K562 (cell line): Measurements from ENCODE around the gene SYT7. TPM values are rescaled to one million over a fixed set of nuclear protein-coding genes. Genes with fewer than 3 reads are reported as not detected.

Experiments
- ATAC-seq: fragments of 200-7000 bp; cut with Tn5 transposase; 3 replicates; pipeline ENCODE4 v1.9.1; 2020; ENCODE audit warnings: moderate library complexity
- BruUV-seq: library from RNA; stranded (reverse); fragments of 400-500 nt; replicated peaks from 2 replicates; lab custom pipeline; 2021; lab: Mats Ljungman, UMichigan
- CTCF ChIA-PET: fragments of 300-600 bp; formaldehyde crosslinking; extraction: SDS; loops from one replicate; lab custom pipeline; 2021; ENCODE audit warnings: low intra/inter-chr PET ratio; lab: Yijun Ruan, JAX
- POLR2A ChIA-PET: fragments of 300-600, 350-650 bp; sonication (Branson Sonifier 250); formaldehyde crosslinking; extraction: SDS; loops from one replicate; lab custom pipeline; 2021; ENCODE audit warnings: antibody characterized with exemption, inconsistent platforms; lab: Yijun Ruan, JAX
- DNase-seq, 4 experiments: peaks; one replicate each; pipeline versions ENCODE4 v3.0.0 to v3.0.0-alpha.2; 2011 to 2018; ENCODE audit warnings: low spot score in 3 of 4, mixed read lengths in 3 of 4; ENCODE audit errors: extremely low read depth in 1 of 4
- FAIRE-seq: peaks from 2 replicates; lab custom pipeline; 2011; peaks lifted over from hg19 to GRCh38; lab: Jason Lieb, UNC
- H2AFZ ChIP-seq: 2 replicates; pipeline ENCODE4 v1.6.0; 2011; ENCODE audit warnings: low read depth, low read length, control low read depth, inconsistent platforms
- H3K27ac ChIP-seq: fragments of 200-600 bp; 3 replicates; pipeline ENCODE4 v1.8.0; 2011; ENCODE audit warnings: low read depth, mild to moderate bottlenecking, control low read depth, inconsistent platforms, low read length, moderate library complexity, mixed read lengths; ENCODE audit errors: extremely low read depth
- H3K27me3 ChIP-seq, 2 experiments: fragments of 300-600 bp in 1 of 2; 2 replicates in 1 of 2; 3 replicates in 1 of 2; pipeline versions ENCODE4 v1.6.0 to v1.8.0; 2011; ENCODE audit warnings: inconsistent platforms in 2 of 2, low read length in 2 of 2, mild to moderate bottlenecking in 1 of 2, mixed read lengths in 1 of 2, moderate library complexity in 1 of 2; ENCODE audit not compliant: control insufficient read depth in 2 of 2, insufficient read depth in 2 of 2
- H3K36me3 ChIP-seq: fragments of 300-600 bp; 3 replicates; pipeline ENCODE4 v1.8.0; 2011; ENCODE audit warnings: mild to moderate bottlenecking, low read length, inconsistent platforms; ENCODE audit not compliant: control insufficient read depth, insufficient read depth
- H3K4me1 ChIP-seq, 2 experiments: fragments of 200-600 bp in 1 of 2; replicated peaks in 1 of 2; 2 replicates in 1 of 2; 3 replicates in 1 of 2; pipeline versions ENCODE4 v1.5.1 to v1.8.0; 2011; ENCODE audit warnings: inconsistent platforms in 2 of 2, low read length in 2 of 2, mild to moderate bottlenecking in 1 of 2, mixed read lengths in 1 of 2, moderate library complexity in 1 of 2; ENCODE audit not compliant: control insufficient read depth in 2 of 2, insufficient read depth in 2 of 2
- H3K4me2 ChIP-seq: 2 replicates; pipeline ENCODE4 v1.6.1; 2011; ENCODE audit warnings: low read length, control low read depth, inconsistent platforms, mixed read lengths; ENCODE audit not compliant: insufficient read depth
- H3K4me3 ChIP-seq: fragments of 200-600 bp; sonication (generic), shearing (Covaris generic); 2 replicates; pipeline ENCODE4 v1.5.1; 2016; ENCODE audit warnings: control low read depth, inconsistent platforms
- H3K79me2 ChIP-seq: fragments of 200-600 bp; 3 replicates; pipeline ENCODE4 v1.8.0; 2011; ENCODE audit warnings: low read length, inconsistent platforms; ENCODE audit not compliant: control insufficient read depth, insufficient read depth
- H3K9ac ChIP-seq, 2 experiments: 2 replicates each; pipeline versions ENCODE4 v1.6.0 to v1.6.1; 2011; ENCODE audit warnings: low read depth in 2 of 2, low read length in 2 of 2, control low read depth in 1 of 2, inconsistent platforms in 1 of 2, mild to moderate bottlenecking in 1 of 2, mixed read lengths in 1 of 2; ENCODE audit not compliant: insufficient read depth in 1 of 2
- H3K9me1 ChIP-seq: one replicate; pipeline ENCODE4 v1.6.0; 2011; ENCODE audit warnings: inconsistent platforms, mild to moderate bottlenecking, low read length, moderate library complexity; ENCODE audit not compliant: control insufficient read depth, insufficient read depth
- H3K9me3 ChIP-seq: replicated peaks from 2 replicates; pipeline ENCODE4 v1.5.1; 2011; ENCODE audit warnings: low read depth, low read length, inconsistent platforms; ENCODE audit not compliant: control insufficient read depth, insufficient read depth
- H4K20me1 ChIP-seq: replicated peaks from 2 replicates; pipeline ENCODE4 v1.6.1; 2011; ENCODE audit warnings: low read length, inconsistent platforms, mixed read lengths; ENCODE audit not compliant: control insufficient read depth, insufficient read depth
- CTCF ChIP-seq, 3 experiments: IDR thresholded peaks in 2 of 3; conservative IDR thresholded peaks in 1 of 3; 2 replicates each; pipeline ENCODE4 v1.5.1; 2011 to 2012; ENCODE audit warnings: low read length in 3 of 3, mild to moderate bottlenecking in 3 of 3, control low read depth in 2 of 3, improper control_type of control experiment in 1 of 3, inconsistent platforms in 1 of 3, low read depth in 1 of 3, mixed read lengths in 1 of 3, moderate library complexity in 1 of 3; ENCODE audit not compliant: insufficient read depth in 2 of 3
- RHOXF2B ChIP-seq: fragments of 250-450 bp; sonication (Bioruptor Pico); conservative IDR thresholded peaks from 2 replicates; pipeline ENCODE4 v1.5.1; 2021
- WGBS: fragments of 100-300 bp; shearing (Covaris generic); methylation state at CpG from one replicate; pipeline ENCODE4 v1.1.6; 2016; ENCODE audit warnings: low coverage, mixed read lengths; ENCODE audit not compliant: insufficient coverage; ENCODE audit errors: missing lambda C conversion rate; 5-methylcytosine and 5-hydroxymethylcytosine counted together
- in situ Hi-C: fragments of 300-500 bp; cut with MboI; formaldehyde crosslinking; loops from 4 replicates; pipeline ENCODE4 v1.15.0; 2018; ENCODE audit warnings: inconsistent platforms, mixed read lengths
- intact Hi-C: fragments of 100-400 bp; cut with micrococcal nuclease; formaldehyde crosslinking; loops from 2 replicates; pipeline ENCODE4 v1.14.2; 2022
- polyA plus RNA-seq, 8 experiments: library from polyadenylated mRNA; depleted of rRNA in 4 of 8; stranded (reverse) in 5 of 8; unstranded in 3 of 8; fragments of >200 nt; fragmentation: Nextera tagmentation in 2 of 8; fragmentation: Illumina TruSeq in 1 of 8; extraction: Ambion mirVana in 2 of 8; extraction: Trizol in 1 of 8; gene quantifications; 2 replicates each; pipeline versions ENCODE4 v1.2.1 to v1.2.3, GENCODE V29; 2011 to 2014; ENCODE audit warnings: inconsistent platforms in 1 of 8, missing spikeins in 1 of 8
- total RNA-seq, 7 experiments: library from RNA; depleted of rRNA in 6 of 7; stranded (reverse); fragments of >200 nt in 6 of 7; fragmentation: Illumina TruSeq in 2 of 7; extraction: Trizol in 2 of 7; gene quantifications; 2 replicates each; pipeline versions ENCODE4 v1.2.1 to v1.2.3, GENCODE V29; 2011 to 2021; ENCODE audit warnings: low replicate concordance in 1 of 7

SYT7 gene
- total and polyA plus RNA-seq, 9 of the 15 experiments (the other 6 are each of a cell fraction or from before 2014, with no cell fraction given), result 0.01 to 0.51 (median 0.16) TPM; not detected in 1

- H3K4me2 ChIP-seq, result no peak overlapping the region
- no TSS peak for BruUV-seq
- H3K9ac ChIP-seq, result 0 out of 4 replicates have a peak overlapping the region, but pooled peaks of 1 of the 2 experiments have one; percentile 20
- in situ Hi-C loops, result no loop called here
- H2AFZ ChIP-seq, result no peak overlapping the region
- ATAC-seq, result peak; percentile 32; the same call in 2 of the 3 replicates
- FAIRE-seq, result no peak
- peaks cover 13 to 35% of the 10 kb centered on the region in 2 experiments for H3K4me1 ChIP-seq
- no peaks in the 10 kb centered on the region for H3K36me3 ChIP-seq
- WGBS, result 0% methylated on average over 2 of the region's 2 CpGs
- ChIA-PET POLR2A (no interaction called here), CTCF (no interaction called here)
- H3K27me3 ChIP-seq, result peaks cover 4 to 38% of the 10 kb centered on the region in 2 experiments; a peak in 3 of 5 replicates
- DNase-seq, result no peak
- intact Hi-C loops, result no loop called here
- H3K27ac ChIP-seq, result no peak overlapping the region
- peak in 2 of 3 experiments; percentile 19 to 25; a peak in 1 of 6 replicates for TF ChIP-seq CTCF (IDR thresholded peaks at IDR 0.05 in 2 of 3, conservative IDR thresholded peaks at IDR 0.05 in 1 of 3; ENCODE audit: insufficient read depth in 2 of 3, low read depth in 1 of 3, low read length in 3 of 3)
- no peak for TF ChIP-seq RHOXF2B
- no peaks in the 10 kb centered on the region; the same call in none of the 2 replicates for H4K20me1 ChIP-seq
- peaks cover under 1% of the 10 kb centered on the region for H3K9me1 ChIP-seq
- no peak overlapping the region for H3K4me3 ChIP-seq
- H3K9me3 ChIP-seq, result no peaks in the 10 kb centered on the region
- no peaks in the 10 kb centered on the region for H3K79me2 ChIP-seq
These were observed 44.1 kb downstream of the SYT7 start for GRCh38 chr11:61536676-61537270.
